ENCODE measurements around the gene GPRC5C.

Gene GPRC5C

DNA sequence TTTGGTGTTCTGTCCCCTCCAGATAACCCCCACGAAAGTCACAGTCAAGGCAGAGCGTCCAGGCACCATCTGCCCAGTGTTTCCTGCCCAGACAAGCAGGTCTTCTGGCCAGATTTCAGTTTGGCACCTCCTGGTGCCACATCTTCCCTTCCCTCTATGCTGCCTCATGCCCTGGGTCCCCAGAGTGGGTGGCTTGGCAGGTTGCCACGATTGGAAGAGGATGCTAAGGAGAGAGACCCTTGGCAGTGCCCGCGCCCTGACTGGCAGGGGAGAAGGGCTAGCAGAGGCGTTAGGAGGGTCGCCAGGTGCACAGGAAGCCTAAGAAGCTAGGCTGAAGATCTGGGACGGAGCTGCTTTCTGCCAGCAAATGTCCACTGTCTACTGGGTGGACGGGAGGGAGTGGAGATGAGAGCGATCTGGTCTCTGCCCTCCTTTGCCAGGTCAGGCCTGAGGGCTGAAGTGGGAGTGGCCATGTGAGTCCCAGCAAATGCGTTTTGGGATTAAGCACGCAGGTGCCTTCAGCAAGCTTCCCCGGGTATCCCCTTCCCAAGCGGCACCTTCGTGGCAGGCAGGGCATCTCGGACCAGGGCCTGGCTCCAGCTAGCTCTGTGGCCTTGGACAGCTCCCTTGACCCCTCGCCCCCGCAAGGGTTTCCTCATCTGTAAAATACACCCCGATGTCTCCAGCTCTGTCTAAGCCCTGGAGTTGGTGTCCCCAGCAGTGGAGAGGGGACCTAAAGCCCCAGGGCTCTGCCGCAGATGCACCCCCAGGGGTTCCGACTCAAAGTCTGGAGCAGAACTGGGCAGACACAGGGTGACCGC, 21.2 kb downstream of the GPRC5C start:
- DNase-seq (ENCODE audit: low spot score): no peak

DNA sequence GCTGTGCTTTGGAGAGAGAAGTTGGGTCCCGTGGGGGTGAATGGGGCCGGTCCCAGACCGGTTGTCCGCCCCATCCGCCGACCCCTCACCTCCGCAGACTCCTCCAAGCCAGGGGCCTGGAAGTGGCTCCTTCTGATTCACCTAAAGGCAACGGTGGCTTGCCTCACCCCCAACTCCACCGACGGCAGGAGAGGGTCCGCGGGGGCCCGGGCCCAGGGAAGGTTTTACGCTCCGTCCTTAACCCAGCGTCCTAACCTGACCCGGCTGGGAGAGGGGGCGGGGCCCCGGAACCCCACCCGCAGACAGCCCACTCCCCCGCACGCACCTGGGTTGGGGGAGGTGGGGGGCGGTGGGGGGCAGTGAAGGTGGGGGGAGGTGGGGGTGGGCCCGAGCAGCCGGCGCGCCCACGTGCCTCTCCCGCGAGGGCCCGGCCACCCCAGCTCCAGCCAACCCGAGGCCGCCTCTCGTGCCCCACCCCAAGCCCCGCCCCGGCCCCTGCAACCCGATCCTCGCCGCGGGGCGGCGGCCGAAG, 21.8 kb downstream of the GPRC5C start:
- peak; percentile 100 for DNase-seq (ENCODE audit: low spot score)

DNA sequence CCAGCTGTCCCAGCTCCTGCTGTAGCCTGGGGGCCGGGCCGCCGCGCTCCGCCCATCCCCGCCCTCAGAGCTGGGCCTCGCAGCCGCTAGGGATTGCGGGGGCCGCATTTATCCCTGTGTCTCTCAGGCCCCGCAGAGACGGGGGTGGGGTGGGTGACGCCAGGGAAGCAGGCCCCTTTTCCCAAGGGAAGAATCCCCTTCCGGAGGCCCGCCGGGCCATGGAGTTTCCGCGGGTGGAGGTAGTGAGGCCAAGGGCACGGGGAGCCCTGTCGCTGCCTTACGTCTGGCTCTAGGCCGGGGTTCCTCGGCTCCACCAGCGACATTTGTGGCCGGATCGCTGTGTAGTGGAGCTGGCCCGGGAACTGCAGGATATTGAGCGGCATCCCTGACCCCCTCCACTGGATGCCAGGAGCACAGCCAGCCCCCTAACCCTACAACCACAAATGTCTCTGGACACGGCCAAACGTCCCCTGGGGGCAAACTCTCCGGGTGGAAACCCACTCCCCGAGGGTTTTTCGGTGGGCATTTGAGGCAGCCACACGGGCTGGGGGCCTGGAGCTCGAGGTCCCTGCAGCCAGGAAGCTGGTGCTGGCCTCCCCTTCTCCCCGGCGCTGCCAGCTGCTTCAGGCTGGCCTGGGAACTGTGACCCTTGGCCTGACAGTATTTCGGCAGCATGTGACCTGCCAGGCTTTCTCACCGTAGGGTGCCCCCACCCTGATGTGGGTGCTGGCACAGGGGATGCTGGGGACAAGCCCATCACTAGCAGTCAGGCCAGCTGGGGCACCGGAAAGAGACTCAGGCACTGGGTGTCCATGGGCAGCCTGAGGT, 22.5 kb downstream of the GPRC5C start:
- no peak for DNase-seq (ENCODE audit: low spot score)

DNA sequence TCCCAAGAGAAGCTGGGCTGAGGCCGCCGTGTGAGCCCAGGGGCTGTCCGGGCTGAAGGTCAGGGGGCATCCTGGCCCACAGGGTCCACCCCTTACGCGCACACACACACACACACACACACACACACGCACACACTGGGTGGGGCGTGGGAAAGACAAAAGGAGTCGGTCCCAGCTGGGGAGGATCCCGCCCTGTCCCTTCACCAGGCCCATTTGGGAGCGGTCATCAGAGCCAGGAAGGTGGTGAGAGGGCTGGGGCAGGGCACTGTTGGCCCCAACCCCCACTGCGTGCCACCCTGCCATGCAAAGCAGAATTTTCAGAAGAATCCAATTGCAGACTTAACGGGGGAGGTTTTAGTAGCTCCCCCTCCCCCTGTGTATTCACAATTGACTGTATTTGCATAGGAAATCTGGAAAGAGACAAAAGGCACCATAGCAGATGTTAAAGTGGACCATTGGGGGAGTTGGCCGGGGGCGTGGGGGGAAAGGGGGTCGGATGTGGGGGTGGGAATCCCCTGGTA, 23.2 kb downstream of the GPRC5C start:
- DNase-seq (ENCODE audit: low spot score): no peak

DNA sequence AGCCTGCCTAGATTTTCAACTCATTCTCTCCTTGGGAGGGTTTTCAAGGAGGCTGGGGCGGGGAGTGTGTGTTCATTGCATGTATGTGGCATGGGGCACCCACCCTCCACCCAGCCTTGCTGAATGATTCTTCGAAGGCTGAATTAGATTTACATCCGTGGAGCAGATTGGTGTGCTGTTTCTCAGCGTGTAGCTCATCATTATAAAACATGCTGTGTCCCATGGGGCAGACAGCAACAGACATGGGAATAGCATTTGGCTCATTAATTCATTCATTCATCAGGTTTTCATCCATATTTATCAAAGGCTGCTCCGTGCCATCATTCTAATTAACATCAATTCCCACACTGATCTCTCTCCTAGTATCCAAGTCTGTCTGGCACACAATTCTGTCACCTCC, 23.9 kb downstream of the GPRC5C start:
- DNase-seq (ENCODE audit: low spot score): no peak

DNA sequence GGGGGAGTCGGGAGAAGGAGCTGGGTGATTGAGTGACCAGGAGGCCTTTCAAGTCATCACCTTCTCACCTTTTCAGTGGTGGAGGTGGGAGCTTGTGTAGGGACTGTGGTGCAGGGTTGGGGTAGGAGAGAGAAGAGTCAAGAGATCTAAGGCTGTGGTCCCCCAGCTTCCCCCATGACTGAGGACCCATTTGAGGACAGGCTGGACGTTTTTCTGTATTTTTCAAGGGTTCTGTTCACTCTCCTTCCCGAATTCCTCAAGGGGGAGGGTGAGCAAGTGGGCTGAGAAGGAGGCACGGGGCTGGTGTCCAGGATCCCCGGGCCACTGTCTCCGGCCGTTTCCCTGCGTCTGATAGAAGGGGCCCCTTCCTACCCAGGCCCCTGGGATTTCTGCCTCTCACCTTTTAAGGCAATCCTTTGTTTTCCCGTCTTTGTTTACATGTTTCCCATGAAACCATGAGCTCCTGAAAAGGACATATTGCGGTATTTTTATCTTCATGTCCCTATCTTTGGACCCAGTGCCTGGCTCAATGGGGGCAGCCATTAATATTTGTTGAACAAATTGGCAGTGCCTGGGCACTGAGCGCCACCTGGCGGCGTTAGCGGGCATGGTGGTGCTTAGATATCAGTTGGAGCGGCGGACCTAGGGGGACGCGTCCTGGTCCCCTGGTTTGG, 25.4 kb downstream of the GPRC5C start:
- DNase-seq (ENCODE audit: low spot score): peak; percentile 83

DNA sequence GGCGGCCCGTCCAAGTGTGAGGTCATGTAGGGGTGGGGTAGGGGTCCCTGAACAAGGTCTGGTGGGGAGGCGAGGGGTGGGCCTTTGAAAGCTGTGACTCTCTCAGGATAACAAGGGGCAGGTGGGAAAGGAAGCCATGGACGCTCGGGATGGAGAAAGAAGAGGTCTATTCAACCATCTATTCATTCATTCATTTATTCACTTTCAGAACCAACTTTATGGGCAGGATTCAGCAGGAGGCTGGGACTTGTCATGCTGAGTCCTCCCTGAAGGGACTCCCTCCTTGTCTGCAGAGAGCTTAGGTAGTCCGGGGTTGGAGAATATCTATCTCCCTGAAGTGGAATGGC, 25.9 kb downstream of the GPRC5C start:
- DNase-seq (ENCODE audit: low spot score): no peak

DNA sequence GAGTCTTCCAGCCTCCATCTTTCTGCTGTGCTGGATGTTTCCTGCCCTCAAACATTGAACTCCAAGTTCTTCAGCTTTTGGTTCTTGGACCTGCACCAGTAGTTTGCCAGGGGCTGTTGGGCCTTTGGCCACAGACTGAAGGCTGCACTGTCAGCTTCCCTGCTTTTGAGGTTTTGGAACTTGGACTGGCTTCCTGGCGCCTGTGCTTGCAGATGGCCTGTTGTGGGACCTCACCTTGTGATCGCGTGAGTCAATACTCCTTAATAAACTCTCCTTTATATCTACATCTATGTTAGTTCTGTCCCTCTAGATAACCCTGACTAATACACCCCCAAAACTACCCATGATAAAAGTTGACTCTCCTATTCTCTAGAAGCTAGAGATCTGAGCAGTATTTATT, 26.9 kb downstream of the GPRC5C start:
- no peak for DNase-seq (ENCODE audit: low spot score)

DNA sequence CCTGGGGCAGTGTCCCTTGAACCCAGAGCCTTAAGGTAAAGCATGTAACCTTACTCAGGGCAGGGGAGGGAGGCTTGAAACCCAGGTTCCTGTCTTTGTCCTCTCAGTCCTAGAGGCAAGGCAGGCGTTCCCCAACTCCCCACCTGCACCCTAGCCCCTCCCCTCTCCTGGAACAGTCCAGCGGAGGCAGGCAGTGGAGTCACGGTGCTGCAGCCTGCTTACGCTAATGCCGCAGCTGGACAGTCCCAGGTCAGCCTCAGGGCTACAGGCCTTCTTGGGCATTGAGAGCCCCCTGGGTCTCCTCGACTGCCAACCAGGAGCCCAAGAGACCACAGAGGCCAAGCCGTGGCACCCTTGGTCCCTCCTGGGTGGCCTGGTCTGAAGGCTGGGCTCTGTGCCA, 27.7 kb downstream of the GPRC5C start:
- DNase-seq (ENCODE audit: low spot score): no peak

DNA sequence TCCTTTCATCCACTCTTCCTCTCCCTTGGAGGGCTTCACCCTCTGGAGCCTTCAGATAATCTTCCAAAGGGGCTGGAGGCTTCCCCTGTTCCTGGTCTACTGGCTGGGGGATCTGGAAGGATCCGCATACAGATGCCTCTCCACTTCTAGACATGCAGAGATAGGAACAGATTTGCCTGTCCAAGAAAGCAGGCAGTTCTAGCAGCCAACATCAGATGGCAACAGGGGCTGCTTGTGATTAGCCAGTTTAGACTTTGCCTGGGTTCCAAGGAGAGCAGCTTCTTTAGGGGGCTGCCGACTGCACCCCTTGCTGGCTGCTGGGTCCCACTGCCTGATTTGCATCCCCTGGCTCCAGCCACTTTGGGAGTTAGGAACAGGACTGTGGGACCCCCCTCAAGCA, 28.4 kb downstream of the GPRC5C start:
- DNase-seq (ENCODE audit: low spot score): no peak

DNA sequence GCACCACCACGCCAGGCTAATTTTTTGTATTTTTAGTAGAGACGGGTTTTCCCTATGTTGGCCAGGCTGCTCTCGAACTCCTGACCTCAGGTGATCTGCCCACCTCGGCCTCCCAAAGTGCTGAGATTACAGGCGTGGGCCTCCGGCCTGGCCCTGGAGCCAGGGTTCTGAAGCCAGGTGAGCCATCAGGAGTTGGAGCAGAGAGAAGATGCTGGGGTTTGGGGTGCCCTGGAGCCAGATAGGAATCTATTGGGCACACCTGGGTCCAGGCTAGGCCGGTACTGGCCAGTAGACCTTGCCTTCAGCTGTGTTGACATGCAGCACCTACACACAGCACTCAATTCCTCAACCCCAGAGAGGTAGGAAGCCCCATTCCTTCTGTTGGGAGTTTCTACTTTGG, 29.1 kb downstream of the GPRC5C start:
- DNase-seq (ENCODE audit: low spot score): no peak

DNA sequence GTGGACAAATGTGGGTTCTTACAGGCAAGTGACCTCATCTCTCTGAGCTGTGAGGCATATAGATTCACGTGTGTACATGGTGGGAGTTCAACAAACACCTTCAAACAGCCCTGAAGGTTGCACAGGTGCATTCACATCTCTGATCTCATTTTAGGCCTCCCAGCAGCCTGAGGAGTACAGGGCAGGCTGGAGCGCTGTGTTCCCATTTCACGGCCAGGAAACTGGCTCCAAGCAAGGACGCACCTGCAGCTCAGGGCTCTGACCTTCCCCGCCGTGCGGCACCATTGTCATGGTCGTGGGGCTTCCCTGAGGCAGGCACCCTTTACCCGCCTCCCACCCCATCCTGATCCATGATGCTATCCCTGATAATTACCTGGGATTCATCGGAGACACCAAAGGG, 29.7 kb downstream of the GPRC5C start:
- DNase-seq (ENCODE audit: low spot score): no peak

DNA sequence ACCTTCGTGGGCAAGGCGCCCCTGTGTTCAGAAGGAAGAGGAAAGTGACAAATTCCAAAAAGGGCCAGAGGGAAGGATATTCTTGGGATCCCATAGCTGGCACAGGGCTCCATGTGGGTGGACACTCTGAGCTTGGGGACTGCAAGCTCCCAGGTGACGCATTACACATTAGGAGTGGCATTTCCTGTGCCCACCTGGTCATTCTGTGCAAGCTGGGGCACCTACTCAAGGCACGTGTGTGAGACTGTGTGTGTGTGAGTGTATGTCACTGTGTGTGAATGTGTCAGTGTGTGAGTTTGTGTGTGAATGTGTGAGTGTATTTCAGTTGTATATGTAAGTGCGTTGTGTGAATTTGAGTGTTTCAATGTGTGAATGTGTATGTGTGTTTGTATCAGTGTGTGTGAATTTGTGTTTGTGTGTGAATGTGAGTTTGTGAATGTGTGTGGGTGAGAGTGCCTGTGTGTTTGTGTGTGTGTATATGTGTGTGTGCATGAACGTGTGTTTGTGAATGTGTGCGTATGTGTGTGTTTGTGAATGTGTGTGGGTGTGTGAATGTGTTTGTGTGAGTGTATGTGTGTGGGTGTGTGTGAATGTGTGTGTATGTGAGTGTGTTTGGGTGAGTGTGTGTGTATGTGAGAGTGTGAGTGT, 33.0 kb downstream of the GPRC5C start:
- no peak for DNase-seq (ENCODE audit: low spot score)

DNA sequence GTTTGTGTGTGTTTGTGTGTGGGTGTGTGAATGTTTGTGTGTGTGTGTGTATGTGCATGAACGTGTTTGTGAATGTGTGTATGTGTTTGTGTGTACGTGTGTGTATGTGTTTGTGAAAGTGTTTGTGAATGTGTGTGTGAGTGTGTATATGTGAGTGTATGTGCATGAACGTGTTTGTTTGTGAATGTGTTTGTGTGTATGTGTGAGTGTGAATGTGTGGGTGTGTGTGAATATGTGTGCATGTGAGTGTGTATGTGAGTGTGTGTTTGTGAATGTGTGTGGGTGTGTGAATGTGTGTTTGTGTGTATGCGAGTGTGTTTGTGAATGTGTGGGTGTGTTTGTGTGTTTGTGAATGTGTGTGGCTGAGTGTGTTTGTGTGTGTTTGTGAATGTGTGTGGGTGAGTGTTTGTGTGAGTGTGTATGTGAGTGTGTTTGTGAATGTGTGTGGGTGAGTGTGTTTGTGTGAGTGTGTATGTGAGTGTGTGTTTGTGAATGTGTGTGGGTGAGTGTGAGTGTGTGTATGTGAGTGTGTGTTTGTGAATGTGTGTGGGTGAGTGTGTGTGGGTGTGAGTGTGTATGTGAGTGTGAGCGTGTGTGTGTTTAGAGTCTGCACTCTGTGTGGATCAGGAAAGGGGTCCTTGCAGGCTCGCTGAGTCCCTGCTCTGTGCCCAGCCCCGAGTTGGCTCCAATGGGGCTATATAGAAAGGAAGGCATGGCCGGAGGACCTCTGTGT, 33.7 kb downstream of the GPRC5C start:
- DNase-seq (ENCODE audit: low spot score): no peak

DNA sequence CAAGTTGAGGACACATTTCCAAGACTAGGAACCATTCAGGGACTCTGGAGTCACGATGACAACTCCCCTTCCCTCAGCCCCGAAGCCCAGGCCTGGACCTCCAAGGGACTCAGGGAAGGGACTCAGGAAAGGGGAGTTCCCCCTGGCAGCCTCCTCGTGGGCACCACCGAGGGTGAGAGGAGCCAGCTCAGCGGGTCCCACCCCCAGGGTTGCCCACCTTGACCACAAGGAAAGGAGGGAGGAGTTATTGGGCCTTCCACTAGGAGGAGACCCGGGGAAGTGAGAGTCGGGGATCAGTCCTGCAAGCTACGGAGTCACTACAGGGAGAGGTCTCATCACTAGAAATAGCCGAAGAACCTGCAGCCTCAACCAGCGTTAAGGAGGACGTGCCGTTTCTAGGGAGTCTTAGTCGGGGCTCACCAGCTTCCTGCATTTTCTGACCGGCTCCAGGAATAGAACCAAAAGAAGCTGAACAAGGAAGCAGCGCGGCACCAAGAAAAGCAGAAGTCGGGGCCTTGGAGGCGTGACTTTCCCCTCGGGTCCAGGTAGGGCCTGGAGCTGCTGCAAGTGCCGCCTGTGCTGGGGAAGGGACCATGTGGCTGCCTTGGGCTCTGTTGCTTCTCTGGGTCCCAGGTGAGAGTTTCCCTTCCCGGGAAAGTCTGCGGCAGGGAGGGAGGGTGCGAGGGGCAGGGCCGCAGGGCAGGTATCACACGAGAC, 34.4 kb downstream of the GPRC5C start, which contains the start of gene CD300A:
Gene CD300A, plus strand, starts transcription at position 524 of the 717 bp plus-strand sequence. Its CDS starts 70 bp downstream, at position 594.
- DNase-seq (ENCODE audit: low spot score): no peak

DNA sequence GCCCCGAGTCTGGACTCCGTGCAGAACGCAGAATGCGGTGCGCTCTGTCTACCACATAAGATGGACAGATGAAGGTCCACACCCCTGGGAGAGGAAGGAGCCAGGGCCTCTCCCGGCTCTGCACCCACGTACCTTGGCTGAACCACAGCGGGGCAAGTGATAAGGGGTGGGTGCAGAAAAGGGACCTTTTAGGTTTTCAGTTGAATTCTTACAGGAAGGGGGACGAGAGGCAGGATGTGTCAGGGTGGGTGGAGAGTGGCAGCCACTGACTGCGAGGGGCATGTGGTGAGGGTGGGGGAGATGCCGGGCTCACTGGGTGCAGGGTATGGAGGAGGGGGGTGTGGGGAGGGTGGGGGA, 34.9 kb downstream of the GPRC5C start:
- no peak for DNase-seq (ENCODE audit: low spot score)

DNA sequence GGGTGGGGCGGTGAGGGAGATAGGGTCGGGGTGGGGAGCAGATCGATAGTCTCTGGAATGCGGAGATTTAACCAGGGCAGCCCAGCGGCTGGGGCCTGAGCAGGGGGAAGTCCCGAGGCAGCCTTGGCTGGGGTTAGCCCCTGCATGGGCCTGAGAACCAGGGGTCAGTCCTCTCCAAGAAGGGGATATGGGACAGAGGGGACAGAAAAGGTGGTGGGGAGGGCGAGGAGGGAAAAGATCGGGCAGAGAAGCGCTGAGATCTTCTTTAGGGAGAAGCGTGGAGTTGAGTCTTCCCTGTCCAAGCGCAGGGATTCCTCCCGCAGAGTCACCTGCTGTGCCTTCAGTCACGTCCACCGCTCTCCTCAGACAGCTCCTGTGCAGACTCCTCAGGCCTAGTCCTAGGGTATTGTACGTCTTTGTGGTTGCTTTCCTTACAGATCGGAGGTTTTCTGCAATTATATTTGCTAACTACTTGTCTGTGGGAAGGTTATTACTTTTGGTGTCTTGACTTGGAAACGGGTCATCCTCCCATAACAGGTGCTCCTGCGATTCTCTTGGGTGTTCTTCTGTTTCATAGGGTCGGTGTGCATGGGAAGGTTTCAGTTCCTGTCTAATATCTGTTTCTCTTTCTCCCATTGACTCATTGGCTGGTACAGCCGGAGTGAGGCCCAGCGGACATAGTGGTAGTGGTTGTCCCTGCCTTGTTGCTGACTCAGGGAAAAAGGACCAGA, 35.5 kb downstream of the GPRC5C start:
- no peak for DNase-seq (ENCODE audit: low spot score)

DNA sequence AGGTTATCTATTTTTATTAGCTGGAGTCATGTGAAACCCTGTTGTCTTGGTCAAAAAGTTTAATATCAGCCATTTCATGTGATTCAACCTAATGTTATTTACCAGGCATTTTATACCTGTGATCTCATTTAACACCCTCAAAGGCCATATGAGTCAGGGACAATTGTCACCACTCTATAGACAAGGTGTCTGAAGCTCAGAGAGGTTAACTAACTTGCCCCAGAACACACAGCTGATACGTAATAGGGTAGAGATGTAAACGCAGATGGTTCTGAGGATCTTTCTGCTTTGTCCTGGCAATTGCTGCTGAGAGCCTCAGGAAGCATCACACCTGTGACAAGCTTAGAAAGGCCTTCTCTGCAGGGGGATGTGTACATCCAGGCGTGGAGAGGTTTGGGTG, 39.5 kb downstream of the GPRC5C start:
- no peak for DNase-seq (ENCODE audit: low spot score)

DNA sequence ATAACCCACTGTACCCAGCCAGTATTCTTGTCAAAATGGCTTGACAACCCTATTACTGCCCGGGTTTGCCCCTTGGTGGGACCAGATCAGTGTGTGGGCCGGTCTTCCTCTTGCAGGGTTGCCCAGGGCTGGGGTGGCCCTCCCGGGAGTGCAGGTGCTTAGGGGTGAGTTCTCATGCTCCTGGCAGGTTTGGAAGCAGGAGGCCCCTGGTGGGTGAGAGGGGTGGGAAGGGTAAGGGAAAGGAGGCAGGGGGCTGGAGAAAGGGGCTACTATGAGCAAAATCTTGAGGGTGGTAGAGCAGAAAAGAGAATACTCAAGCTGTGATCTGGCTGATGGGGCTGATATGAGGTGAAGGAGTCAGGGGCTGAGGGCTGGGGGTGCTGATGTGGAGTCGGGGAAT, 41.0 kb downstream of the GPRC5C start:
- DNase-seq (ENCODE audit: low spot score): no peak

DNA sequence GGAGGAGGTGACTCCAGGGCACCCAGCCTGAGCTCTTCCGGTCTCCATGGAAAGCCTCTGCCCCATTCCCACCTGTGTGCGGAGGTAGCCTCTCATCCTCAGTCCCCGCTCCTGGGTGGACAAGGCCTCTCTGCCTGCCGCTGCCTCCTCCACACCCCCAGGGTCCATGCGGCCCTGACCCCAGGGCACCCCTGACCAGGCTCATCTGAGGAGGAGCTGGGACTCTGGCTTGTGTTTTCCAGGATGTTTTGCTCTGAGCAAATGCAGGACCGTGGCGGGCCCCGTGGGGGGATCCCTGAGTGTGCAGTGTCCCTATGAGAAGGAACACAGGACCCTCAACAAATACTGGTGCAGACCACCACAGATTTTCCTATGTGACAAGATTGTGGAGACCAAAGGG, 41.4 kb downstream of the GPRC5C start:
- no peak for DNase-seq (ENCODE audit: low spot score)
